Mesenteric fat pad (tissue), 1 donor: Measurements from ENCODE around the gene H2BK1. TPM values are rescaled to one million over a fixed set of nuclear protein-coding genes. Genes with fewer than 3 reads are reported as not detected.

Source experiments
- DNase-seq: peaks from one replicate; pipeline ENCODE4 v3.0.0-alpha.2; 2020; ENCODE audit warnings: low spot score
- total RNA-seq: library from RNA; stranded (reverse); fragmentation: NEBNext Ultra II Directional; extraction: Animal tissue kit (Norgen Biotek cat#: 25700); gene quantifications from one replicate; pipeline ENCODE4 v1.2.1, GENCODE V29; 2021
- donor health status: DM: yes; HTN: yes; CAD: no.

H2BK1 gene
- total RNA-seq, 1 donor from 2014 or later: not detected

DNA sequence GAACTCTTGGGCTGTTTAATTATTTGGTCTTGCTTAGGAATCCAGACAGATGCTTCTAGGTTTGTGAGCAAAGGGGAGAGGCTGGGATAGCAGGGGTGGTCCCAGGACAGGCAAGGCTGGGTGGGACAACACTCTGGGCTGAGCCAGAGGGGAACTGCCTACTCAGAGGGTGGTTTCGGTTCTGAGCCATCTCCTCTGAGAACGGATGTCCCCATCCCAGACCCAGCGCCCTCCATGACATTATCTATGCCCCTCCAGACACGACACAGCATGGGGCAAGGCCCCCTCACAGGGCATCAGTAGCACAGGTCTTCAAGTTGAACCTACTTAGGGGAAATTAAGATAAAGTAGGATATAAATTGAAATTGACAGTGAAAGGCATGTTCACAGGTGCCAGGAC, 30.3 kb downstream of the H2BK1 start:
- no peak for DNase-seq

DNA sequence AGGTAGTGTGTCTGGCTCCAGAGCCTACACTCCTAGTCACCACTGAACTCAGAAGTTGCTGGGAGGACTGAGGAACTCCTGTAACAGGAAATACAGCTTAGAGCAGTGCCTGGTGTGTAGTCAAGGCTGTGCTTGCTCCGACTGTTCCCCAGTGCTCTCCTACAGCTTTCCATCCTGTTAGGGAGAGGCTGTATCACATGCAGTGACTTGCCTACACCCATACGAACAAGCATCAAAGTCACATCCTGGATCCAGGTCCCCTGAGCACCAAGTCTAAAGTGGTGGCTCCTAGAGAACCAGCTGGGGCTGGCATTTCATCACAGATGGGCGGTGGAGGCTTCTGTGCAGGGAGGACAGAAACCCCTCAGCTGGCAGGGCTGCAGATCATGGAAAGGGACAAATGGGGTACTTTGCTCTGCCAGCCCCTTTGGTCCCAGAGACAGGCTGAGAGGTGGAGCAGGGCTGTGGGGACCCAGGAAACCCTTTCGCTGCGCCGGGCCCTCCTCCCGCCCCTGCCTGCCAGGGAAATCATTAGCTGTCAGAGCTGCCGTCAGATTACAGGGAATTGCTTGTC, 30.9 kb downstream of the H2BK1 start:
- DNase-seq: no peak

DNA sequence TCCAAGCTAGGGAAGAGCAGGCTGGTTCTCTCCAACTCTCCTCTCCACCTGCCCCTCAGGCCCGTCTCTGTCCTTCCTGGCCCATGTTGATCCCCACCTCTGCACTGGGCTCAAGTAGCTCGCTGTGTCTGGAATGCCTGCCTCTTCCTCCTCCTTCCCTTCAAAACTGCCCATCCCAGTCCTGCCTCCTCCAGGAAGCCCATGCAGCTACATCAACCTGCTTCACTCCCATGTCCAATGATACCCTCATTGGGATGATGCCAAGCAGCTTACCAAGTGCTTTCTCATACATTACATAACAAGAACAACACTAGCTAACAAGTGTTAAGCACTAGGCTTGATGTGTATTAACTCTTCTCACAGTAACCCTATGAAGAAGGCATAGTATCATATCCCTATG, 31.5 kb downstream of the H2BK1 start:
- DNase-seq: no peak

DNA sequence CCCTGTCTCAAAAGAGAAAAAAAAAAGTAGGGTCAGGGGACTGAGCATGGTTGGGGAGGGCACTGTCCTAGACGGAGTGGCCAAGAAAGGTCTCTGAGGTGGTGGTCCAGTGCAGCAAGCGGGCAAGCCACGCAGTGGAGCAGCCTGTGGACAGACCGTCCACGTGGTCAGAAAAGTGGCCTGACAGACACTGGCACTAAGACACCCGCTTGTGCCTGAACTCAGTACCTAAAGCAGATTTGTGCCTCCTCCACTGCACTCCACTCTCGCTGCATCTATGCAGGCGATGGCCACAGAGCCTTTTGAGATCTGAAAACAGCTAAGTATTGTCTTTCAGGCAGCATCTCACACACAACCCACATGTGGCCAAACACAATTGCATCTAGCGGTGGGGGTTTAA, 32.1 kb downstream of the H2BK1 start:
- no peak for DNase-seq

DNA sequence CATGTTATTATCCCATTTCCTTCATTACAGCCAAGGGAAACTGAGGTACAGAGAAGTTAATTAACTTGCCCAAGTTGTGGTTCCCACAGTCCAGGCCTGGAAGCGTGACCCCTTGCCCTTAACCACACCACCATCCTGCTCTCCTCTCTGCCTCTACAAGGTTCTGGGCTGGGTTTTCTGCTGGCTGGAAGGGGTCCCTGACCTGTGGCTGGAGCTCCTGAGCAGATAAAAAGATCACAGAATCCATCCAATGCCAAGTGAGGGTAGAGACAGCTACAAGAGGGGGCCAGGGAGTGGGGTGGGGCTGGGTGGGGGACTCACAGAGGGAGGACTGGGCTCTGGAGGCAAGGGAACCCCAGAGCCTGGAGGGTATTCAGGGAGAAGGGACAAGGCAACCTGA, 33.0 kb downstream of the H2BK1 start:
- DNase-seq: no peak

DNA sequence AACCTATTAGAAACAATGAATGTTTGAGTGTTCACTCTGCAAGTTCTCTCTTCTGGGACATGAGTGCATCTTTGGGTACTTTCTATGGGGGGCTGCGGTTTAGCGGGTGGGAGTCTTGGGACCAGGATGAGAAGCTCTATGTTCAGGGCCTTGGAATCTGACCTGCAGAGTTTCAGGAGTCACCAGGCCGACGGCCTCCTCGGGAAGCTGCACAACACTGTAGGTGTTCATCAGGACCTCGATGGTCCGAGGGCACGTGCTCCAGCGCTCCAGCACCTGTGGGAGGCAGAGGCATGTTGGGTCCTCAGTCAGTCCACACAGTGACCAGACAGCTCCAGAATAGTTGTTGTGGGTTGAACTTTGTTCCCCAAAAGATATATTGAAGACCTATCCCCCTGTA, 33.9 kb downstream of the H2BK1 start:
- DNase-seq: peak; percentile 67

DNA sequence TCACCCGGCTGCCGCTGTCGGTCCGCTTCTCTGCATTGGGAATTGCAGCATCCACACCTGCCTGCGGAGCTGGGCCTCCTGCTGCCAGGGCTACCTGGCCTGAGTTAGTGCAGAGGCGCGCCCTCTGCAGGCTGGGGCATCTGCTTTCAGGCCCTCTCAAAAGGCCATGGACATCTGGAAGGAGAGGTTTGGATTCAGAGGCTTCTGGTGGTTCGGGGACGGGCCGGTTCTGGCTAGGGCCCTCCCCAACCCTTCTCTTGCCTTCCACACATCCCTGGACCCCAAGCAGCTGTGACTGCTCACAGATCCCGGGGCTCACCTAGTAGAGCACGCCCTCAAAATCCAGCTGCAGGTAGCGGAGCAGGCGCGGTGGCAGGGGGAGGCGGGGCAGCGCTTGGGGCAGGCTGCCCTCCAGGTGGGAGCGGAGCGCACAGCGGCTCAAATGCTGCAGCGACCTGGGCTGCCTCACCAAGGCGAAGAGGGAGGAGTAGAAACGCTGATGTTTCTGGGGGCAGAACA, 34.4 kb downstream of the H2BK1 start:
- DNase-seq: peak; percentile 81

DNA sequence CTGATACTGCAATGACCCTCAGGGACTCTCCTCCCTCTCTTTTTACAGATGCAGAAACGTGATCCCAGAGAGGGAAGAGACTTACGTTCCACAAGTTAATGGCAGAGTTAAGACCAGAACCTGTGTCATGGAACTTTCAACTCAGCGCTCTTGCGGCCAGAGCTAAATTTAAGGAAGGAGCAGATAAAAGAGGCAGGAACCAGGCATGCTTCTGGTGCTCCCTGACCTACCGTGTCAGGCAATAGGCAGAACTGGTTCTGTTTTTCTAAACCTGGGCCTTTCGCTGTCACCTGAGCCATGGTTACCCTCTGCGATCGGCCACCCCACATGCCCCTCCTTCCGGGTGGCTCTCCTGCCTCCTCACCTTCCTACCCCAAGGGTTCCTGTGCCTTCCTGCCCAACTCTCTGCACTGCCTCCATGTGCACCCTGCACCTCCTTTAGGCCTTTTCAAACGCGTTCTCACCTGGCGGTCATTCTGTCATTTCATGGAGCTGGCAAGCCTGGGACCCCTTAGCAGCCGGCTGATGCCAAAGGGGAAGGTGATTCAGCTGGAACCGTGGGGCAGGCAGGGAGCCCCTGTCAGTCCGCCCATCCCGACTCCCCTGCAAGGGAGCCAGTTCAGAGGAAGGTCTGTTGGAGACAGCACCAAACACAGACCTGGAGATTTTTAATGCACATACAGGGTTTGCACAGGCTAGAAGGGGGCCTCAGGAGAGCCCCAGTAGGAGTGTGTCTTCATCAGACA, 35.1 kb downstream of the H2BK1 start:
- peak; percentile 80 for DNase-seq

DNA sequence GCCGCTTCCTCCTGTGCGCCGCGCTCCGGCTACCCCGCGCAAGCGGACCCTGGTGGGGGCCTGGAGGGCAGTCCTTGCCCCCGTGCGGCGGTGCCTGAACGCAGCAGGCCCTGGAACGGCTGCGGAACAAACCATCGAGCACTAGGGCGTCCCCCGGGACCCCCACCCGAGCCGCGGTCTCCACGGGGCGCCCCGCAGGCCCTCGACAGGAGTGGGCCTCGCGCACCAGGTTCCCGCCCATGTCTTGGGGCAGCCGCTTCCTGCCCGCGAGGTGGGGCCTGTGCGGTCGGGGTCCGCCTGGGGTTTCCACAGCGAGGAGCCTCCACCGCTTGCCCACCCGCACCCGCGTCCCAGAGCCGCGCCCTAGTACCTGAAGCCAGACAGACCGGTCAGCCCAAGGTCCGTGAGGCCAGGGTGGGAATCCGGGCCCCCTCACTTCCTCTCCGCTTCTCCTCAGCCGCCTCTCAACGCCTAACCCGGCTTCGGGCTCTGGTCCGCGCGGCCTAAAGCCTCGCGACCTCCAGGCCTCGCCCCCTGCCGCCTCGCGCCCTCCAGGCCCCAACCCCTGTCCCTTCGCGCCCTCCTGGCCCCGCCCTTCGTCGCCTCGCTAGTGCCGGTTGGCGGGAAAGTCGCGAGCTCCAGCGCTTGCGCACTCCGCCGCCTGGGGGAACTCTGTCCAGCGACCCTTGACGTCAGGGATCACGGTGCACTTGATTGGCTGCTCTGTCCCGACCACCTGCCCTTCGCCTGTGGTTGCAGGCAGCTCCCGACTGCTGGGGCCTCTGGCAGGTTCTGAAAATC, 35.8 kb downstream of the H2BK1 start:
- peak; percentile 89 for DNase-seq

DNA sequence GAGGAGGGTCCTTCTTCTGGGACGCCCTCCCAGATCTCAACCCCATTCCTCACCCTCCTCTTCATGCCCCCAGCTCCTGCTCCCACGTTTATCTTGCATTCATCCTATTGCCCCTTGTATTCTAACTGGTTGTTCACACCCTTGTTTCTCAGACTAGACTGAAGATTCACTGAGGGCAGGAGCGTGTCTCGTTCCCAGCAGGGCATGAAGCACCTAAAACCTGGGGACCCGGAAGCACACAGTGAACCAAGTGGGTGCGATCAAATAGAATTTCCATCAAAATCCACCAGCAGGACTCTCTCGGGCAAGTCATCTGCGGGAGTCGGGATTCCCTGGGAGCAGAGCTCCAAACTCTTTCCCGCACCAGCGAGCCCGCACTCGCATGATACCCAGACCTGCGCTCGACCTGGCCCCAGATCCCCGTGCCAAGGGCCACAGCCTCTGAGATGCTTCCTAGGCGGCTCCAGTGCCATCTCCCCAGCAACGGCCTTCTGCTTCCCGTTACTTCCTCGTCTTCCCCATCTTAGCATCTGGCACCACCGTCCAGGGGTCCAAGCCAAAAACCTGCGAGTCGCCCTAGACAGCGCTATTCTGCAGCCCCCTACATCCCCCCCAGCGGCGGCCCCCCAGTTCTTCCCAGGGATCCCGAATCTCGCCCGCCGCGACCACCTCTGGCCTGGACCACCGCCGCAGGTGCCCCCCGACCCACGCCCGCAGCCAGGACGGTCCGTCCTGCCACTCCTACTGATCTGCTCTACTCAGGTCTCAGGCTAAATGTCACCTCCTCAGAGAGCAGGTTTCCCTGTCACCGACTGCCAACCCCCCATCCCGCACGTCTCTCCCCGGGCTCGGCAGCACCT, 36.7 kb downstream of the H2BK1 start:
- DNase-seq: peak; percentile 86

DNA sequence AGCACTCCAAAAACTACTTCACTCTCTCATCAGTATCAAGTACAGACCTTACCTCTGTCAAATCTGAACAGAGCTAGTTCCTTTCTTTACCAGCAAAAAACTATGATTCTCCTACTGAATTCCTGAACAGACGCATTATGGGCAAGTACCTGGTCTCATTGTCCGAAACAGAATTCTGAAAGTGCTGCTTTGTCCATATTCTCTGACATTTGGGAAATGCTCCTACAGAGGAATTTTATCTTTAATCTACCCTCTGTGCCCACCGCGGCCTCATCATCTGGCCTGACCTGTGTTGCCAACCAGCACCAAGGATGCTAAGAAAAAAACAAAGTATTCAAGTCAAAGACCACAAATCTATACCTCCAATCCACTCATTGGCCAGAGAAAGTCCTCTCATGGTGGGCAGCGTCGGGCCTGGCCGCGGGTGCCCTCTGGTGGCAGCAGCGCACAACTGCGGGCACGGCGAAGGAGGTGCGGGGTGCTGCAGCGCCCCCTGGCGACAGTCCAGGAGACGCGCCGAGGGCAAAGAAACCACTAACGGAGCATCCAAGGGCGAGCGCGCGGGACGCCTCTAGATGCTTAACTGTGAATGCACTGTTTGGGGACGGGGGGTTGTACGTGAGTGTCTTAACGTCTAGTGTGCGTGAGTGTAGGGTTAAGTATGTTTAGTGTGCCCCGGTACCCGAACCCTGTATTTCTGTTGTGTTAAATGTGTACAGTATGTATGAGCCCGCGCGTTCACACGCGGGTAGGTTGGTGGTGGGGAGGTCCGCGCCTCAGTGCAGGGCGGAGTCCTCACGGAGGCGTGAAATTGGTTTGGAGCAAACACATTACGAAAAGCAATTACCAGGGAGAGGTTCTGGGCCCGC, 37.8 kb downstream of the H2BK1 start:
- no peak for DNase-seq

DNA sequence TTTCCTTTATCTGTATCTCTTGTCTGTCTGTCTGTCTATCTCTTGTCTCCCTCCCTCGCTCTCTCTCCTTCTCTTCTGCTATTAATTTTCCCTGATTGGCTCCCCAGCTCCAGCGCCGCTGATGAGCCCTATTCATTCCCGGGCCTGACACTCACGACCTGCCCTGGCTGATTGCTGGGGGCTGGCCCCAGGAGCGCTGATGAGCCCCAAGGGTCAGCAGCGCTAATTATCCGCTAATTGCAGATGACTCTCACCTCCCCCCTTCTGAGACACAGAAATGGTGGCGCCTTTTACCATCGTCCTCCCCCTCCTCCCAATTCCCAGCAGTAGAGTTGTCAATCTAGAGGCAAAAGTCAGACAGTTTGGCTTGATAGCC, 41.5 kb downstream of the H2BK1 start:
- no peak for DNase-seq

DNA sequence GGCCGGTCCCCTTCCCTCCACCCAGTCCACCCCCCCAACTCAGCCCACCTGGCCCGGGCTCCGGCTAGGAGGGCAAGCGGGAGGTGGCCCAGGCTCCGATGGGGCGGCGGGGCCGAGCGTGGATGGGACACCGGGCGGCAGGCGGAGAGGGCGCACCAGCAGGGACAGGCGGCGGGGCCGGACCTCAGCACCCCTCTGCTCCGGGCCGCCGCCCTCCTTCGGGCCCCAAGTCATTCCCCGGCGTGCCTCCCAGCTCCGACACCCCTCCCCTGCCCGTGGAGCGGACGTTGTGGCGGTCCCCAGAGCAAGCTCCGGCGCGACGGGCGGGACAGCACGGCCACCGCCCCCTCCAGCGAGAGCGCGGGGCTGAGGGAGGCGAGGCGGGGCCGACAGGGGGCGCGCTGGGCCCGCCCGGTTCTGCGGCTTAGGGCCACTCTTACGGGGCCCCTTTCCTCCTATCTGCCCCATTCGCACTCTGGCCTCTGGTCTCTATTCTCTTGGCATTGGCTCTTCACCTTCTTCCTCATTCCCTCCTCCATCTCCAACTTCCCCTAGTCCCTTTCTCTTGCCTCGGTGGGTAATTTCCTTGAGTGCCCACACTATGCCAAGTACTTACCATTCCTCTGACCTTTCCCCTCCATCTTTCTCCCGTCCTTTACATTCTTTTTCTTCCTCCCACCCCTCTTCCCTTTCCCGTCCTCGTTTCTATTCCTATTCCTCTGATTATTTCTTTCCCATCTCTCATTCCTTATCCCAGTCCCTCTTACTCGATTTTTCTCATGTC, 42.1 kb downstream of the H2BK1 start:
- DNase-seq: no peak

DNA sequence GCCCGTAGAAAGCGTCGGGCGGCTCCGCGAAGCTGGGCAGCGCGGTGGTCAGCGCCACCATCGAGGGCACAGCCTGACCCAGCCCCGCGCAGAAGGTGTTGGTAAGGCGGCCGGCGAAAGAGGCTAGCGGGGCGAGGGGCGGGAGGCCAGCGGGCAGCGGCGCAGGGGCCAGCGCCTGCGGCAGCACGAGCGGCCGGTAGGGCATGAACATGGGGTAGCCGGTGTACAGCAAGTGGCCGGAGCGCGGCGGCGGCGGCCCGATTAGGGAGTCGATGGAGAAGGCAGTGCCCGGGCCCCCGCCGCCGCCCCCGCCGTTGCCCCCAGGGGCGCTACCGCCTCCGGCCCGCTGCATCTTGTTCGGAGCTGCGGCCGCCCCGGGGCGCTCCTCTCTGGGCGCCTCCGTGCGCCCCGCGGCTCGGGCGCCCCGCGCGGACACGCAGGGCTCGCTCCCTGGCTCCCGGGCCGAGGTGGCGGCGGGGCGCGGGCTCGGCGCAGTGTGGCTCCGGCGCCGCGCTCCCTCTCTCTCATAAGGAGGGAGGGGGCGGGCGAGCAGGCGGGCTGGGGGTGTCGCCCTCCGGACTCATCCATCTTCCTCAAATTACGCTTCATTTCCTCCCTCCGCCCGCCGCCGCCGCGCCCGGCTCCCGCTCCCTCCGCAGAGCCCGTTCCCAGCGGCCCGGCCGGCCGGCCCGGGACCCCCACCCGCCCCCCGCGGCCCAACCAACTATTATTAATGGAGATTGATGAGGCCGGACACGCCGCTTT, 42.9 kb downstream of the H2BK1 start, which contains the start of gene GBX1:
Gene GBX1, minus strand, starts transcription at position 498 of the 765 bp plus-strand sequence. Its CDS starts 146 bp downstream, at position 352.
- no peak for DNase-seq

DNA sequence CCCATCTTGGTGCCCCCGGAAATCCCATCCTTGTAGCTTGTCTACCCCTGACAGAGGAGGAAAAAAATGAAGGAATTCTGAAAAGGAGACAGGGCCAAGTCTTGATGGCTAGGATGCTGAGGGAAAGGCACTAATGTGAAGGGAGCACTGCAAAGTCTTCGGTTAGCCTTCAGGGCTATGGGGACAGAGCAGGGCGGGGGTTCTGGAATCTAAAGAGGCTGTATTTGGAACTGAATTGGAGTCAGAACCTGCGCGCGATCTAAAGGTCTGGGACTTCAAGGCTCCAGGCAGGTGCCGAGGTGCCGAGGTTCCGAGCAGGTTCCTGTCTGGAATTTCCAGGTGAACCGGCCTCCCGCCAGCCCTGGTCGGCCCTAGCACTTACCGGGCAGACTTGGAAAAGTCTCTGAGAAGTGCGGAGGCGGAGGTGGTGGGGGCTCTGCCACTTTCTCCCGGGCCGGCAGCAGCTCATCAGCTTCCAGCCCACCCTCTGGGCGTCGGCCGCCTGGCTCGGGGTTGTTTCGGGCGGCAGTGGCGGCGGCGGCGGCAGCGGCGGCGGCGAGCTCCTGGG, 43.6 kb downstream of the H2BK1 start:
- DNase-seq: no peak

DNA sequence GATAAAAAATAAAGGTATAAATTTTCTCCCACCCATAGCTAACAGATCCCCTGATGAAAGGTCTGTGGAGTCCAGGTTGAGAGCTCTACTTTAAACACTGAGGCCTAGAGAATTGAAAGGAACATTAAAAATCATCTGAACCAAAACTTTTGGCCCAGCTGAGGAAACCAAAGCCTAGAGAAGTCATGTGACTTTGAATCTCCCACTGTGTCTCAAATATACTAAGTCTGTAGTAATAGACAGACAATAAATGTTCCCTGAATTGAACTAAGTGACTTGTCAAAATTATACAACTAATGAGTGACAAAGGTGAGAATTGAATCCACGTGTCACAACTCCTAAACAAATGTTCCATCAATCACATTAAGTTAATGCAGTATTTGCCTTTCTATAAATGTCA, 48.5 kb downstream of the H2BK1 start:
- DNase-seq: no peak
